ENCODE data around the gene PDX1. TPM values are rescaled to one million over a fixed set of nuclear protein-coding genes. Genes with fewer than 3 reads are reported as not detected.
A peak's percentile ranks its signal among the peaks of the same experiment; 100 is the strongest.

The PDX1 gene
- total RNA-seq, 1 experiment from 2014 or later = not detected

GRCh38 chr13:27968316-27969081 lies 48.7 kb downstream of the PDX1 start:
- peak; percentile 62 for DNase-seq (ENCODE audit: low spot score)
- TF ChIP-seq FOXP1 (CRISPR knock-in tag; IDR thresholded peaks at IDR 0.05; ENCODE audit: borderline replicate concordance) (peak; percentile 21; the same call in 1 of the 2 replicates), MAX (CRISPR knock-in tag; IDR thresholded peaks at IDR 0.05) (peak; percentile 63; the same call in 1 of the 2 replicates), USF1 (CRISPR knock-in tag; IDR thresholded peaks at IDR 0.05) (peak; percentile 58; the same call in 1 of the 2 replicates), OVOL2 (CRISPR knock-in tag; IDR thresholded peaks at IDR 0.05; ENCODE audit: borderline replicate concordance) (no peak), ATF3 (CRISPR knock-in tag; conservative IDR thresholded peaks at IDR 0.05) (no peak)
- H3K27ac Mint-ChIP-seq = no peak overlapping the region

GRCh38 chr13:27969082-27969865 lies 49.5 kb downstream of the PDX1 start, which contains the start of gene CDX2:
Gene CDX2 (minus strand): TSS chr13:27969315. CDS start chr13:27969006, 309 bp downstream.
- ChIA-PET CTCF (interaction anchor here (1.2 to 6.1 kb wide), 7 partner anchors 8 to 172 kb away, joined by 3 to 53 read pairs (median 15); no protein-coding TSS in a partner anchor), POLR2A (no interaction called here)
- Mint-ChIP-seq H3K27ac (no peak within 1 kb of the TSS), H3K4me3 (peak within 1 kb of the TSS; percentile 70), H3K27me3 (ENCODE audit: low read depth) (peaks cover 100% of the 10 kb centered on the region), H3K4me1 (peaks cover 66% of the 10 kb centered on the region), H3K9me3 (no peaks in the 10 kb centered on the region), H3K36me3 (no peaks in the 10 kb centered on the region)
- peak; percentile 52 for DNase-seq (ENCODE audit: low spot score)
- TF ChIP-seq ESRRA (CRISPR knock-in tag; IDR thresholded peaks at IDR 0.05; ENCODE audit: borderline replicate concordance) (no peak), MAX (CRISPR knock-in tag; IDR thresholded peaks at IDR 0.05) (peak; percentile 10; the same call in 1 of the 2 replicates)
- ATAC-seq = peak; percentile 21

More at GRCh38 chr13:27968316-27969081, 48.7 kb downstream of the PDX1 start:
- ChIA-PET POLR2A (no interaction called here), CTCF (interaction anchor here (1.0 to 6.1 kb wide), 11 partner anchors 8 to 606 kb away, joined by 3 to 53 read pairs (median 7); no protein-coding TSS in a partner anchor)
- H3K4me3 Mint-ChIP-seq = peak overlapping the region; percentile 54
- peaks cover 62% of the 10 kb centered on the region for H3K4me1 Mint-ChIP-seq
- peak; percentile 1; the same call in 1 of the 2 replicates for ATAC-seq
- peaks cover 100% of the 10 kb centered on the region for H3K27me3 Mint-ChIP-seq (ENCODE audit: low read depth)
- no peaks in the 10 kb centered on the region for H3K36me3 Mint-ChIP-seq
- H3K9me3 Mint-ChIP-seq = no peaks in the 10 kb centered on the region

- no peak overlapping the region for H3K27ac Mint-ChIP-seq
- POLR2A ChIA-PET = no interaction called here
- DNase-seq (ENCODE audit: low spot score) (no peak), ATAC-seq (no peak)
- H3K9me3 Mint-ChIP-seq = no peaks in the 10 kb centered on the region
- CTCF ChIA-PET = interaction anchor here (1.2 to 6.1 kb wide), 5 partner anchors 9 to 173 kb away, joined by 3 to 53 read pairs (median 15); no protein-coding TSS in a partner anchor
- H3K27me3 Mint-ChIP-seq (ENCODE audit: low read depth) = peaks cover 100% of the 10 kb centered on the region
- peaks cover 64% of the 10 kb centered on the region for H3K4me1 Mint-ChIP-seq
- H3K4me3 Mint-ChIP-seq = 0 out of 2 replicates have a peak overlapping the region, but pooled peaks have one; percentile 70
- no peaks in the 10 kb centered on the region for H3K36me3 Mint-ChIP-seq
- TF ChIP-seq RELA (CRISPR knock-in tag; IDR thresholded peaks at IDR 0.05; ENCODE audit: borderline replicate concordance) = no peak
- TF ChIP-seq TP53 (CRISPR knock-in tag; IDR thresholded peaks at IDR 0.05) = no peak
- no peak for TF ChIP-seq ZNF281 (CRISPR knock-in tag; IDR thresholded peaks at IDR 0.05)
- TF ChIP-seq ESRRA (CRISPR knock-in tag; IDR thresholded peaks at IDR 0.05; ENCODE audit: borderline replicate concordance) = no peak
- TF ChIP-seq NFE2L1 (CRISPR knock-in tag; IDR thresholded peaks at IDR 0.05) = no peak
- TF ChIP-seq FOXP4 (CRISPR knock-in tag; IDR thresholded peaks at IDR 0.05) = no peak
- no peak for TF ChIP-seq NR2C2 (CRISPR knock-in tag; IDR thresholded peaks at IDR 0.05)
- TF ChIP-seq RORB (CRISPR knock-in tag; IDR thresholded peaks at IDR 0.05) = no peak
- TF ChIP-seq PRRX2 (CRISPR knock-in tag; IDR thresholded peaks at IDR 0.05) = no peak
- no peak for TF ChIP-seq TCF7 (CRISPR knock-in tag; IDR thresholded peaks at IDR 0.05; ENCODE audit: low read depth)
- TF ChIP-seq ATF3 (CRISPR knock-in tag; conservative IDR thresholded peaks at IDR 0.05) = no peak
- TF ChIP-seq ZNF425 (CRISPR knock-in tag; conservative IDR thresholded peaks at IDR 0.05) = no peak
- TF ChIP-seq ZNF416 (CRISPR knock-in tag; IDR thresholded peaks at IDR 0.05) = no peak
Observed at GRCh38 chr13:27969866-27970229, 50.0 kb downstream of the PDX1 start.

All from WTC11 (cell line).